DND-41 (cell line): ENCODE measurements around the gene FAM171A1.

Source experiments
- ATAC-seq: fragments of 200-7000 bp; cut with Tn5 transposase; 3 replicates; pipeline ENCODE4 v1.9.1; 2021; ENCODE audit warnings: low read depth; ENCODE audit not compliant: insufficient read depth
- DNase-seq: peaks from one replicate; pipeline ENCODE4 v3.0.0-alpha.2; 2020
- H2AFZ ChIP-seq: 2 replicates; pipeline ENCODE4 v1.6.0; 2012; ENCODE audit warnings: low read depth, low read length
- H3K27ac ChIP-seq: 2 replicates; pipeline ENCODE4 v1.5.1; 2012; ENCODE audit warnings: low read length, inconsistent platforms
- H3K27me3 ChIP-seq: fragments of 200-600 bp; sonication (generic); 2 replicates; pipeline ENCODE4 v1.6.0; 2012; ENCODE audit warnings: low read length, mild to moderate bottlenecking, inconsistent platforms; ENCODE audit not compliant: insufficient read depth, poor library complexity
- H3K36me3 ChIP-seq: 2 replicates; pipeline ENCODE4 v1.5.1; 2012; ENCODE audit warnings: low read length, inconsistent platforms; ENCODE audit not compliant: insufficient read depth
- H3K4me1 ChIP-seq: 2 replicates; pipeline ENCODE4 v1.5.1; 2012; ENCODE audit warnings: mild to moderate bottlenecking, low read length; ENCODE audit not compliant: insufficient read depth
- H3K4me2 ChIP-seq: 2 replicates; pipeline ENCODE4 v1.6.0; 2012; ENCODE audit warnings: mild to moderate bottlenecking, moderate library complexity, low read length, inconsistent platforms; ENCODE audit not compliant: insufficient read depth
- H3K4me3 ChIP-seq, 2 experiments: fragments of 200-600 bp in 1 of 2; shearing (Covaris generic) in 1 of 2; 2 replicates each; pipeline ENCODE4 v1.5.1; 2012 to 2016; ENCODE audit warnings: inconsistent platforms in 2 of 2, low read length in 2 of 2, mild to moderate bottlenecking in 2 of 2, low read depth in 1 of 2, moderate library complexity in 1 of 2
- H3K79me2 ChIP-seq: 2 replicates; pipeline ENCODE4 v1.6.0; 2012; ENCODE audit warnings: low read length, inconsistent platforms; ENCODE audit not compliant: insufficient read depth
- H3K9ac ChIP-seq: 2 replicates; pipeline ENCODE4 v1.6.0; 2012; ENCODE audit warnings: low read depth, mild to moderate bottlenecking, inconsistent platforms, low read length, moderate library complexity
- H3K9me3 ChIP-seq: 2 replicates; pipeline ENCODE4 v1.5.1; 2012; ENCODE audit warnings: low read length, moderate library complexity, mild to moderate bottlenecking, inconsistent platforms; ENCODE audit not compliant: insufficient read depth, severe bottlenecking
- H4K20me1 ChIP-seq: 2 replicates; pipeline ENCODE4 v1.6.0; 2012; ENCODE audit warnings: low read length; ENCODE audit not compliant: insufficient read depth
- EZH2 ChIP-seq: IDR thresholded peaks from 3 replicates; pipeline ENCODE4 v1.6.1; 2012; ENCODE audit warnings: borderline replicate concordance, low read depth, mild to moderate bottlenecking, moderate library complexity, low read length, inconsistent platforms; ENCODE audit not compliant: severe bottlenecking
- TF ChIP-seq, protein P1 (sequence below): IDR thresholded peaks from 2 replicates; pipeline ENCODE4 v1.5.1; 2012; ENCODE audit warnings: borderline replicate concordance, low read length, moderate library complexity, mild to moderate bottlenecking; ENCODE audit not compliant: poor library complexity, severe bottlenecking; ENCODE audit errors: extremely low read depth

The FAM171A1 gene

DNA sequence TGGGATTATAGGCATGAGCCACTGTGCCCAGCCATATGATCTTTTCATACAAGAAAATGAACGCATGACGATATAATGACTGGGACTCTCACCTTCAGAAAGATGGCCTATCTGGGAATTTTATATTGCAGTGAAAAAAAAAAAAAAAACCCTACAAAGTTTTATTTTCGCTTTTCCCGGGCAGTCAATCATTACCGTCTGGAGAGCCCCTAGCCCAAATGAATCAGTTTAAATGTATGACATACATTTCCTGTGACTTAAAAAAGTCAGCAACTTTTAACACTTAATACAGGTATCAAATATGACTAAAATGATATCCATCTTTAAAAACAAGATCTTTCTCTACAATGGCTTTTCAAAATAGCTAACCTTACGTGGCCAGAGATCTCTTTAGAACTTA lies 154.4 kb downstream of the FAM171A1 start:
- no peaks in the 10 kb centered on the region for H3K4me1 ChIP-seq
- DNase-seq (no peak), ATAC-seq (no peak)
- H3K79me2 ChIP-seq: no peaks in the 10 kb centered on the region
- TF ChIP-seq, protein P1, sequence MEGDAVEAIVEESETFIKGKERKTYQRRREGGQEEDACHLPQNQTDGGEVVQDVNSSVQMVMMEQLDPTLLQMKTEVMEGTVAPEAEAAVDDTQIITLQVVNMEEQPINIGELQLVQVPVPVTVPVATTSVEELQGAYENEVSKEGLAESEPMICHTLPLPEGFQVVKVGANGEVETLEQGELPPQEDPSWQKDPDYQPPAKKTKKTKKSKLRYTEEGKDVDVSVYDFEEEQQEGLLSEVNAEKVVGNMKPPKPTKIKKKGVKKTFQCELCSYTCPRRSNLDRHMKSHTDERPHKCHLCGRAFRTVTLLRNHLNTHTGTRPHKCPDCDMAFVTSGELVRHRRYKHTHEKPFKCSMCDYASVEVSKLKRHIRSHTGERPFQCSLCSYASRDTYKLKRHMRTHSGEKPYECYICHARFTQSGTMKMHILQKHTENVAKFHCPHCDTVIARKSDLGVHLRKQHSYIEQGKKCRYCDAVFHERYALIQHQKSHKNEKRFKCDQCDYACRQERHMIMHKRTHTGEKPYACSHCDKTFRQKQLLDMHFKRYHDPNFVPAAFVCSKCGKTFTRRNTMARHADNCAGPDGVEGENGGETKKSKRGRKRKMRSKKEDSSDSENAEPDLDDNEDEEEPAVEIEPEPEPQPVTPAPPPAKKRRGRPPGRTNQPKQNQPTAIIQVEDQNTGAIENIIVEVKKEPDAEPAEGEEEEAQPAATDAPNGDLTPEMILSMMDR: no peak
- no peak for TF ChIP-seq EZH2
- no peak overlapping the region for H3K4me2 ChIP-seq
- H3K27ac ChIP-seq: no peak overlapping the region
- no peak overlapping the region for H3K4me3 ChIP-seq
- no peaks in the 10 kb centered on the region for H3K9me3 ChIP-seq
- no peaks in the 10 kb centered on the region for H3K27me3 ChIP-seq
- H3K36me3 ChIP-seq: peaks cover 14% of the 10 kb centered on the region
- no peak overlapping the region for H3K9ac ChIP-seq
- H2AFZ ChIP-seq: no peak overlapping the region
- H4K20me1 ChIP-seq: no peaks in the 10 kb centered on the region

DNA sequence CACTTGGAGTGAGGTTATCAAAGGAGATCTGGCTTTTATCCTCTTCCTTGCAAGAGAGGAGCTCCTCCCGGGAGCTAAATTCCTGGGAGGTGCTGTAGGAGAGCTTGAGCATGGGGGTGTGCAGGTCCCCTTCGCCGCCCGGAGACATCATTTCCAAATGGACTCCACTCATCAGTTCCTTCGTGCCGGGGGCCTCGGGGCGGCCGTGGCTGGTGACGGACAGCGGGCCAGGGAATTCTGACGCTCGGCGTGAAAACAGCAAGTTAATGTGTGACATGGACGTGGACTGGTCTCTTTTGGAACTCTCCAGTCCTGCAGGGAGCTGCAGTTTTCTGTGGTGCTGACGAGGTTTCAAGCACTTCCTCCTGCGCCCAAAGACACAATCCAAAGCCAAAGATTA lies 156.9 kb downstream of the FAM171A1 start:
- H3K4me2 ChIP-seq: no peak overlapping the region
- H3K9ac ChIP-seq: no peak overlapping the region
- DNase-seq: no peak
- H3K79me2 ChIP-seq: no peaks in the 10 kb centered on the region
- H3K27ac ChIP-seq: no peak overlapping the region
- H2AFZ ChIP-seq: no peak overlapping the region
- no peaks in the 10 kb centered on the region for H4K20me1 ChIP-seq
- no peak for ATAC-seq
- H3K27me3 ChIP-seq: no peaks in the 10 kb centered on the region
- no peaks in the 10 kb centered on the region for H3K9me3 ChIP-seq
- peaks cover 14% of the 10 kb centered on the region for H3K36me3 ChIP-seq
- TF ChIP-seq, protein P1: no peak
- TF ChIP-seq EZH2: no peak
- H3K4me1 ChIP-seq: peaks cover 9% of the 10 kb centered on the region
- H3K4me3 ChIP-seq: no peak overlapping the region

DNA sequence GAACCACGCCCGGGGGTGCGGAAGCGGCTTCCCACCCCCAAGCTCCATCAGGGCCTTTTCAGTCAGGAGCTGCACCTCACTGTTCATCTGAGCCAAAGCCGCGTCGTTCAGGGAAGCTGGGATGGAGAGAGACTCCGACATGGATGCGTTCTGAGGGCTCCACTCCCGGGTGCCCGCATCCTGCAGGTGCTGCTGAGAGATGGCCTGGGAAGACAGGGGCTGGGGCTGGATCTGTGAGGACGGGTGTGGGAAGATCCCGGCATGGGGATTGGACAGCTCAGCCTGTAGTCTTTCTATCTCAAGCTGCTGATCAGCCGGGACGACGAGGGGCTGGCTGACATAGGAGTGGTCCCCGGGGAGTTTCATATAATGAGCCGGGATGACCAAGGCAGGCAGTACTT lies 157.6 kb downstream of the FAM171A1 start:
- H4K20me1 ChIP-seq: no peaks in the 10 kb centered on the region
- no peak overlapping the region for H3K9ac ChIP-seq
- no peak overlapping the region for H3K27ac ChIP-seq
- H2AFZ ChIP-seq: no peak overlapping the region
- H3K36me3 ChIP-seq: peaks cover 14% of the 10 kb centered on the region
- no peak for TF ChIP-seq EZH2
- H3K4me3 ChIP-seq: no peak overlapping the region
- peaks cover 16% of the 10 kb centered on the region for H3K4me1 ChIP-seq
- H3K4me2 ChIP-seq: no peak overlapping the region
- ATAC-seq (no peak), DNase-seq (no peak)
- no peaks in the 10 kb centered on the region for H3K27me3 ChIP-seq
- no peaks in the 10 kb centered on the region for H3K9me3 ChIP-seq
- H3K79me2 ChIP-seq: no peaks in the 10 kb centered on the region

DNA sequence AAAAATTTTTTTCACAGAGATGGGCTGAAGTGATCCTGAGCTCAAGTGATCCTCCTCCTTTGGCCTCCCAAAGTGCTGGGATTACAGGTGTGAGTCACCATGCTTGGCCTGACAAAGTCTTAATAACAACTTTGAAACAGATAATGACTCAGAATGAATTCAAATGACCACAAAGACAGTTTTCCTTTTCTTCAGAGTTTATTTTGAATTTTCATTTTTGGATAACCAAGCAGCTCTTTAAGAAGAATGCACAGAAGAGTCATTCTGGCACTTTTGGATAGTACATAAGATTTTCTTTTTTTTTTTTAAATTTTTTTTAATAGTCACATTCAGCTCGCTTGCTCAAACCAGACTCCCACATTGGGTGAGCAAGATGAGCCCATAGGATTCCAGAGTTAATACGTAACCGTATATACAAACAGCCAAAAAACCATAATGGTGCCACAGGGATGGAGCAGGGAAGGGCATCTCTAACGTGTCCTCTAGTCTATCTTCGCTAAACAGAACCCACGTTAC lies 159.6 kb downstream of the FAM171A1 start:
- Histone ChIP-seq H4K20me1 (no peaks in the 10 kb centered on the region), H3K27ac (no peak overlapping the region), H3K4me1 (peaks cover 33% of the 10 kb centered on the region), H3K79me2 (no peaks in the 10 kb centered on the region), H3K27me3 (no peaks in the 10 kb centered on the region), H2AFZ (no peak overlapping the region), H3K4me2 (no peak overlapping the region), H3K4me3 (no peak overlapping the region), H3K36me3 (peaks cover 14% of the 10 kb centered on the region), H3K9me3 (no peaks in the 10 kb centered on the region), H3K9ac (no peak overlapping the region)
- TF ChIP-seq, protein P1: no peak
- TF ChIP-seq EZH2: no peak
- no peak for ATAC-seq
- DNase-seq: no peak
